Neural crest cell (in vitro differentiated cells): ENCODE measurements around the gene GPBAR1. TPM values are rescaled to one million over a fixed set of nuclear protein-coding genes. Genes with fewer than 3 reads are reported as not detected.

ENCODE experiments used
- DNase-seq: peaks from one replicate; pipeline ENCODE4 v3.0.0; 2021; ENCODE audit warnings: low read depth, mixed read lengths, low spot score
- H3K27ac Mint-ChIP-seq: one replicate; pipeline ENCODE4 v1.8.0; 2021; ENCODE audit warnings: mild to moderate bottlenecking, mixed read lengths; ENCODE audit not compliant: unreplicated experiment
- H3K27me3 Mint-ChIP-seq: 2 replicates; pipeline ENCODE4 v1.8.0; 2021; ENCODE audit warnings: low read depth, mild to moderate bottlenecking, mixed read lengths
- H3K36me3 Mint-ChIP-seq: 2 replicates; pipeline ENCODE4 v1.8.0; 2021; ENCODE audit warnings: low read depth, mild to moderate bottlenecking, mixed read lengths
- H3K4me1 Mint-ChIP-seq: 2 replicates; pipeline ENCODE4 v1.8.0; 2021; ENCODE audit warnings: mixed read lengths
- H3K4me3 Mint-ChIP-seq: one replicate; pipeline ENCODE4 v1.8.0; 2021; ENCODE audit warnings: mild to moderate bottlenecking, mixed read lengths
- H3K9me3 Mint-ChIP-seq: 2 replicates; pipeline ENCODE4 v1.8.0; 2021; ENCODE audit warnings: mixed read lengths
- total RNA-seq: library from RNA; stranded (reverse); gene quantifications from 2 replicates; pipeline ENCODE4 v1.2.1, GENCODE V29; 2021
- TF ChIP-seq, protein P1 (sequence below): fragments of 200-600 bp; sonication (generic); conservative IDR thresholded peaks from 2 replicates; pipeline ENCODE4 v1.5.0; 2021; ENCODE audit warnings: antibody characterized with exemption, mild to moderate bottlenecking

Gene GPBAR1
- total RNA-seq, 1 donor from 2014 or later, result 0.14 TPM

GRCh38 chr2:218278531-218279360 is 17.9 kb downstream of the GPBAR1 start:
- no peak for DNase-seq
- Mint-ChIP-seq H3K4me1 (no peaks in the 10 kb centered on the region), H3K4me3 (no peak overlapping the region), H3K36me3 (no peaks in the 10 kb centered on the region), H3K27me3 (no peaks in the 10 kb centered on the region), H3K9me3 (no peaks in the 10 kb centered on the region), H3K27ac (peak overlapping the region; percentile 35)
- TF ChIP-seq, protein P1, sequence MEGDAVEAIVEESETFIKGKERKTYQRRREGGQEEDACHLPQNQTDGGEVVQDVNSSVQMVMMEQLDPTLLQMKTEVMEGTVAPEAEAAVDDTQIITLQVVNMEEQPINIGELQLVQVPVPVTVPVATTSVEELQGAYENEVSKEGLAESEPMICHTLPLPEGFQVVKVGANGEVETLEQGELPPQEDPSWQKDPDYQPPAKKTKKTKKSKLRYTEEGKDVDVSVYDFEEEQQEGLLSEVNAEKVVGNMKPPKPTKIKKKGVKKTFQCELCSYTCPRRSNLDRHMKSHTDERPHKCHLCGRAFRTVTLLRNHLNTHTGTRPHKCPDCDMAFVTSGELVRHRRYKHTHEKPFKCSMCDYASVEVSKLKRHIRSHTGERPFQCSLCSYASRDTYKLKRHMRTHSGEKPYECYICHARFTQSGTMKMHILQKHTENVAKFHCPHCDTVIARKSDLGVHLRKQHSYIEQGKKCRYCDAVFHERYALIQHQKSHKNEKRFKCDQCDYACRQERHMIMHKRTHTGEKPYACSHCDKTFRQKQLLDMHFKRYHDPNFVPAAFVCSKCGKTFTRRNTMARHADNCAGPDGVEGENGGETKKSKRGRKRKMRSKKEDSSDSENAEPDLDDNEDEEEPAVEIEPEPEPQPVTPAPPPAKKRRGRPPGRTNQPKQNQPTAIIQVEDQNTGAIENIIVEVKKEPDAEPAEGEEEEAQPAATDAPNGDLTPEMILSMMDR, result no peak

DNA sequence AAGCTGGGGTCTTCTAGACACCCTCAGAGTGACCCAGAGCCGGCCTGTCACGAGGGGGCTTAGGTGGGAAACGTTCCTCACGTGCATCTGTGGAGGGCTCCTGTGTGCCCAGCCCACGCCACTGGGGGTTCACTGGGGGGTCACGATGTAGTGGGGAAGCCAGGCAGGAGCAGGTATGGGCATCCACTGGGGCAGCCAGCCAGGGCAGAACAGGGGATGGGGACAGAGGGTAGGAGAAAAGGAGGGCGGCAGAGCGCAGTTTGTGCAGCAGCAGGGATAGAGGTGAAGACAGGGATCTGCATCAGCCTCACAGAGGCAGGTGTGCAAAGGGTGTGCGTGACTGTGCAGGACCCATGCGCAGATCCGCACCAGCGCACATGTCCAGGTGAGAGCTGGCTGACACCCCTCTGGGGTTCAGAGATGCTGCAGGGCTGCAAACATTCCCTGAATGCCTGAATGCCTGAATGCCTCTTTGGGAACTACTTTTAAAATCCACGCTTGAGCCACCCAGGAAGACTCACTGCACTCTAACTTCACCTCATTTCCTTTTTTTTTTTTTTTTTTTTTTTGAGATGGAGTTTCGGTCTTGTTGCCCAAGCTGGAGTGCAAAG is 19.6 kb downstream of the GPBAR1 start:
- no peak for DNase-seq
- no peaks in the 10 kb centered on the region for H3K36me3 Mint-ChIP-seq
- H3K9me3 Mint-ChIP-seq, result no peaks in the 10 kb centered on the region
- no peak overlapping the region for H3K4me3 Mint-ChIP-seq
- TF ChIP-seq, protein P1, result no peak
- peak overlapping the region; percentile 63 for H3K27ac Mint-ChIP-seq
- H3K4me1 Mint-ChIP-seq, result no peaks in the 10 kb centered on the region
- no peaks in the 10 kb centered on the region for H3K27me3 Mint-ChIP-seq

- H3K27ac Mint-ChIP-seq, result no peak overlapping the region
- TF ChIP-seq, protein P1, result no peak
- H3K9me3 Mint-ChIP-seq, result no peaks in the 10 kb centered on the region
- DNase-seq, result no peak
- H3K27me3 Mint-ChIP-seq, result no peaks in the 10 kb centered on the region
- no peak overlapping the region for H3K4me3 Mint-ChIP-seq
- H3K4me1 Mint-ChIP-seq, result peaks cover 3% of the 10 kb centered on the region
- no peaks in the 10 kb centered on the region for H3K36me3 Mint-ChIP-seq
Observed at GRCh38 chr2:218281449-218281848, 20.6 kb downstream of the GPBAR1 start.

GRCh38 chr2:218282173-218282991 is 21.6 kb downstream of the GPBAR1 start:
- H3K36me3 Mint-ChIP-seq, result no peaks in the 10 kb centered on the region
- TF ChIP-seq, protein P1, result no peak
- peak overlapping the region; percentile 81 for H3K27ac Mint-ChIP-seq
- no peak overlapping the region for H3K4me3 Mint-ChIP-seq
- no peak for DNase-seq
- no peaks in the 10 kb centered on the region for H3K27me3 Mint-ChIP-seq
- H3K4me1 Mint-ChIP-seq, result peaks cover 12% of the 10 kb centered on the region
- H3K9me3 Mint-ChIP-seq, result no peaks in the 10 kb centered on the region

GRCh38 chr2:218284106-218284811 is 23.4 kb downstream of the GPBAR1 start:
- TF ChIP-seq, protein P1, result no peak
- peak overlapping the region; percentile 62 for H3K27ac Mint-ChIP-seq
- H3K9me3 Mint-ChIP-seq, result no peaks in the 10 kb centered on the region
- H3K4me1 Mint-ChIP-seq, result peaks cover 18% of the 10 kb centered on the region
- H3K36me3 Mint-ChIP-seq, result no peaks in the 10 kb centered on the region
- DNase-seq, result no peak
- no peaks in the 10 kb centered on the region for H3K27me3 Mint-ChIP-seq
- H3K4me3 Mint-ChIP-seq, result no peak overlapping the region
